GM12873 (cell line): ENCODE results near the gene TMEM198.

Experiments
- CTCF ChIP-seq: IDR thresholded peaks from 2 replicates; pipeline ENCODE4 v1.5.1; 2012; ENCODE audit warnings: low read depth, mild to moderate bottlenecking, moderate library complexity, low read length, control low read depth; ENCODE audit not compliant: insufficient read depth; ENCODE audit errors: missing control alignments

TMEM198 gene

DNA sequence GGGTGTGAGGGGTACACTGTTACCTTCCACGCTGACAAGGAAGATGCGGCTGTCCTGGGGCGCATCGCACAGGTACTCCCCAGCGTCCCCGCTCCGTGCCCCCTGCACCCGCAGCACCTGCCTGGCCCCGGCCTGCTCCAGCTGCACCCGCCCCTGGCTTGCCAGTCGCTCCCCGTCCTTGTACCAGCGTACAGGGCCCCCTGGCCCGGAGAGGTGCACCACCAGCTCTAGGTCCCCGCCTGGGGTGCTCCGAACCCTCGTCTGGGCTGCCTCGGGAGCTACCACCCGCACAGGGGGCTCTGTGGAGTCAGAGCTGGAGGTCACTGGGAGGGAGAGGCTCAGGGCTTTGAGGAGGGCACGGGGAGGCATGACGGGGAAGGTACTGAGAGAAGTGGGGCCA, 13.5 kb downstream of the TMEM198 start:
- no peak for TF ChIP-seq CTCF

DNA sequence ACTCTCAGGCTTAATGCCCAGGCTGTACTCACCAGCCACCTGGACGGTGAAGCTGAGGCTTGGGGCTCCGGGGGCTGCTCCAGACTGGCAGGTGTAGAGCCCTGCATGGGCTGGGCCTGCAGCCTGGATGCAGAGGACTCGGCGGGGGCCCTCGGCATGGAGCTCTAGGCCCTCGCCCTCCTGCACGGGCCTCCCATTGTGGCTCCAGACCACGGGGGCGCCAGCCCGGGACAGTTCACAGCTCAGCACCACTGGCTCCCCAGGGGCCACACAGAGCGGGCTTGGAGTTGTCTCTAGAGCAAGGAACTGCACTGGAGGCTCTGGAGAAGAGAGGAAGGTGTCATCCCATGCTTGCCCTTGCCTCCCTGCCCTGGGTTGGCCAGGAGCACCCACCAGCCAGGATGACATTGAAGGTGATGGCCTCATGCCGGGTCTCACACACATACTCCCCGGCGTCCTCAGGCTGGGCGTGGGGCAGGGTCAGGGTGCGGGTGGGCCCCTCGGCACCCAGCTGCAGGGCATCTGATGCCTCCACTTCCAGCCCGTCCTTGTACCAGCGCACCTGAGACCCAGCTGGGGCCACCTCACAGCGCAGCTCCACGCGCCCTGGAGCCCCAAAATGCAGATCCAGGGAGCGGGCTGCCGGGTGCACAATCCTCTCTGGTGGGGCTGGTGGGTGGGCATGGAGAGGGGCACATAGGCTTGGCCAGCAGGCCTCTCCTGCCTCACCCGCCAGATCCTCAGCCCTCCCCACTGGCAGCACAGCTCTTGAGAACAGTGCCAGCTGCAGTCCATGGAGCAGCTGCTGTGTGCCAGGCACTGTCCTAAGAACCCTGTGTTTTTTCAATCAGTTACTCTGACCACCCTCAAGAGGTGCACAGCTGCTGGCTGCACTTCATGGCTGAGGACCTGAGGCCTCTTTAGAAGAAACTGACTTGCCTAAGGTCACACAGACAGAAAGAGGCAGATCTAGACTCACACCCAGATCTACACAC, 14.3 kb downstream of the TMEM198 start:
- no peak for TF ChIP-seq CTCF

DNA sequence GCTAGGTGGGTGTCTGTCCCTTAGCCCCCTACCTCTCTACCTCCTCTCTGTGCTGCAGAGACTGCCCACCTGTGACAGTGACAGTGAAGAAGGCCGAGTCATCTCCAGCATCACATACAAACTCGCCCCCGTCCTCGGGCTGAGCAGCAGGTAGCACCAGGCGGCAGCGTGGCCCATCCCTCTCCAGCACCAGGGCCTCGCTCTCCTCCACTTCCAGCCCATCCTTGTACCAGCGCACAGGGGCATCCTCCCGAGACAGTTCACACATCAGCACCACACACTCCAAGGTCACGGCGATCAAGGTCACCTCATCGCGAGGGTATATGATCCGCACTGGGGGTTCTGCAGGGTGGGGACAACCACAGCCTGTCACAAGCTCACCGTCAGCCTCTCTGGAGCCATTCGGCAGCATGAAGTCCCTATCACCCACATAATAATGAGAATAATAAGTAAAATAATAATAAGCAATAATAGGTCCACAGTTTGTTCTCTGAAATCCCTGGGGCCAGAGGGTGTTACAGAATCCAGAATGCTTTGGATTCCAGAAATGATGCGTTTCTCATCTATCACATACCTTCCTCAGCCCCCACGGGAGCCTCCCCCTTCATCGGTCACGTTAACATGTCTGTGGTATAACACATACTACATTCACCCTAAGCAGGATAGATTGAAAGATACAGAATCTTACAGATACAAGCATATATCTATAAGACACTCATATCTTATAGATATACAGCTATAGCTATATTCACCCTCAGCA, 15.5 kb downstream of the TMEM198 start:
- TF ChIP-seq CTCF = no peak

GRCh38 chr2:219560037-219560892, 16.4 kb downstream of the TMEM198 start:
- TF ChIP-seq CTCF = peak; percentile 73

GRCh38 chr2:219560893-219561178, 17.0 kb downstream of the TMEM198 start:
- no peak for TF ChIP-seq CTCF

- no peak for TF ChIP-seq CTCF
Observed at GRCh38 chr2:219561179-219562048, 17.6 kb downstream of the TMEM198 start.
